DMS114 treated with DMSO at 0.1 percent for 48 hours (cell line): Measurements from ENCODE around the gene L3MBTL4.

Source experiments
- DNase-seq: peaks from one replicate; lab custom pipeline; 2025; ENCODE audit not compliant: unreplicated experiment; lab: John Stamatoyannopoulos, UW

L3MBTL4 gene

GRCh38 chr18:6255886-6256285, 158.8 kb downstream of the L3MBTL4 start:
- DNase-seq: no peak

- no peak for DNase-seq
These were observed 159.5 kb downstream of the L3MBTL4 start for GRCh38 chr18:6255116-6255705.

GRCh38 chr18:6254456-6254855, 160.3 kb downstream of the L3MBTL4 start:
- no peak for DNase-seq

GRCh38 chr18:6251084-6251483, 163.6 kb downstream of the L3MBTL4 start:
- no peak for DNase-seq

GRCh38 chr18:6249788-6250187, 164.9 kb downstream of the L3MBTL4 start:
- no peak for DNase-seq

GRCh38 chr18:6249170-6249569, 165.5 kb downstream of the L3MBTL4 start:
- DNase-seq: no peak

- DNase-seq: no peak
These were observed 166.7 kb downstream of the L3MBTL4 start for GRCh38 chr18:6248017-6248416.

GRCh38 chr18:6242004-6242403, 172.7 kb downstream of the L3MBTL4 start:
- DNase-seq: no peak

GRCh38 chr18:6239716-6240115, 175.0 kb downstream of the L3MBTL4 start:
- DNase-seq: no peak

- no peak for DNase-seq
These were observed 178.5 kb downstream of the L3MBTL4 start for GRCh38 chr18:6236258-6236657.

- DNase-seq: no peak
These were observed 192.4 kb downstream of the L3MBTL4 start for GRCh38 chr18:6222271-6222670.

- DNase-seq: no peak
These were observed 193.1 kb downstream of the L3MBTL4 start for GRCh38 chr18:6221602-6222014.

- no peak for DNase-seq
These were observed 194.6 kb downstream of the L3MBTL4 start for GRCh38 chr18:6220129-6220528.

- DNase-seq: peak; percentile 9
These were observed 195.5 kb downstream of the L3MBTL4 start for GRCh38 chr18:6219116-6219717.

- DNase-seq: no peak
These were observed 198.8 kb downstream of the L3MBTL4 start for GRCh38 chr18:6215888-6216287.

- no peak for DNase-seq
These were observed 203.6 kb downstream of the L3MBTL4 start for GRCh38 chr18:6211174-6211504.

GRCh38 chr18:6210349-6211173, 204.2 kb downstream of the L3MBTL4 start:
- no peak for DNase-seq

GRCh38 chr18:6207941-6208340, 206.8 kb downstream of the L3MBTL4 start:
- DNase-seq: no peak

GRCh38 chr18:6207116-6207515, 207.6 kb downstream of the L3MBTL4 start:
- no peak for DNase-seq

GRCh38 chr18:6205706-6206105, 209.0 kb downstream of the L3MBTL4 start:
- no peak for DNase-seq

GRCh38 chr18:6204476-6204875, 210.2 kb downstream of the L3MBTL4 start:
- no peak for DNase-seq

- no peak for DNase-seq
These were observed 210.9 kb downstream of the L3MBTL4 start for GRCh38 chr18:6203791-6204190.
